ENCODE data around the gene DNAH12. TPM values are rescaled to one million over a fixed set of nuclear protein-coding genes. Genes with fewer than 3 reads are reported as not detected.

Gene DNAH12
- total and polyA plus RNA-seq, 2 of the 13 experiments (the other 11 are each of a cell fraction or from before 2014, with no cell fraction given): 0.11 TPM

DNA sequence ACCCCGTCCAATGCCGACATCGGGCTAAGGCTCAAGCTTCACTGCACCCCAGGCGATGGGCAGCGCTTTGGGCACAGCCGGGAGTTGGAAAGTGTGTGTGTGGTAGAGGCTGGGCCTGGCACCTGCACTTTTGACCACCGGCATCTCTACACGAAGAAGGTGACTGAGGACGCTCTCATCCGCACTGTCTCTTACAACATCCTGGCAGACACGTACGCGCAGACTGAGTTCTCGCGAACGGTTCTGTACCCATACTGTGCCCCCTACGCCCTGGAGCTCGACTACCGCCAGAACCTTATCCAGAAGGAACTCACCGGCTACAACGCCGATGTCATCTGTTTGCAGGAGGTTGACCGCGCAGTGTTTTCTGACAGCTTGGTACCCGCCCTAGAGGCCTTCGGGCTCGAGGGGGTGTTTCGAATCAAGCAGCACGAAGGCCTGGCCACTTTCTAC, 13.0 kb upstream of the DNAH12 start (continued):
- no peak for TF ChIP-seq HNRNPK (IDR thresholded peaks at IDR 0.05; ENCODE audit: low read depth, low read length, poor library complexity, severe bottlenecking)
- no peak for TF ChIP-seq ZNF552 (CRISPR knock-in tag; IDR thresholded peaks at IDR 0.05; ENCODE audit: borderline replicate concordance)
- TF ChIP-seq GLI4 (CRISPR knock-in tag; IDR thresholded peaks at IDR 0.05; ENCODE audit: borderline replicate concordance): no peak
- no peak for TF ChIP-seq ASH2L (IDR thresholded peaks at IDR 0.05; ENCODE audit: insufficient read length, low read depth, low read length)
- no peak for TF ChIP-seq FOXA3 (CRISPR knock-in tag; IDR thresholded peaks at IDR 0.05)
- TF ChIP-seq ZNF12 (CRISPR knock-in tag; IDR thresholded peaks at IDR 0.05): no peak
- no peak for TF ChIP-seq KLF15 (CRISPR knock-in tag; IDR thresholded peaks at IDR 0.05; ENCODE audit: borderline replicate concordance)
- TF ChIP-seq PHF5A (CRISPR knock-in tag; IDR thresholded peaks at IDR 0.05; ENCODE audit: low read depth, unreplicated experiment): no peak
- TF ChIP-seq ZSCAN29 (CRISPR knock-in tag; conservative IDR thresholded peaks at IDR 0.05): no peak
- TF ChIP-seq, protein P1, sequence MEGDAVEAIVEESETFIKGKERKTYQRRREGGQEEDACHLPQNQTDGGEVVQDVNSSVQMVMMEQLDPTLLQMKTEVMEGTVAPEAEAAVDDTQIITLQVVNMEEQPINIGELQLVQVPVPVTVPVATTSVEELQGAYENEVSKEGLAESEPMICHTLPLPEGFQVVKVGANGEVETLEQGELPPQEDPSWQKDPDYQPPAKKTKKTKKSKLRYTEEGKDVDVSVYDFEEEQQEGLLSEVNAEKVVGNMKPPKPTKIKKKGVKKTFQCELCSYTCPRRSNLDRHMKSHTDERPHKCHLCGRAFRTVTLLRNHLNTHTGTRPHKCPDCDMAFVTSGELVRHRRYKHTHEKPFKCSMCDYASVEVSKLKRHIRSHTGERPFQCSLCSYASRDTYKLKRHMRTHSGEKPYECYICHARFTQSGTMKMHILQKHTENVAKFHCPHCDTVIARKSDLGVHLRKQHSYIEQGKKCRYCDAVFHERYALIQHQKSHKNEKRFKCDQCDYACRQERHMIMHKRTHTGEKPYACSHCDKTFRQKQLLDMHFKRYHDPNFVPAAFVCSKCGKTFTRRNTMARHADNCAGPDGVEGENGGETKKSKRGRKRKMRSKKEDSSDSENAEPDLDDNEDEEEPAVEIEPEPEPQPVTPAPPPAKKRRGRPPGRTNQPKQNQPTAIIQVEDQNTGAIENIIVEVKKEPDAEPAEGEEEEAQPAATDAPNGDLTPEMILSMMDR (CRISPR knock-in tag; IDR thresholded peaks at IDR 0.05): no peak
- peak in 1 of 2 experiments; percentile 58; a peak in 2 of 4 replicates for TF ChIP-seq POLR2A (IDR thresholded peaks at IDR 0.05; ENCODE audit: insufficient read depth in 1 of 2, low read depth in 2 of 2, low read length in 2 of 2)
- no peak for TF ChIP-seq SOX6 (IDR thresholded peaks at IDR 0.05)
- no peak for TF ChIP-seq SOX6 (CRISPR knock-in tag; IDR thresholded peaks at IDR 0.05)
- no peak for TF ChIP-seq PHF8 (CRISPR knock-in tag; IDR thresholded peaks at IDR 0.05)
- TF ChIP-seq ARNT (IDR thresholded peaks at IDR 0.05): no peak
- TF ChIP-seq, protein P2, sequence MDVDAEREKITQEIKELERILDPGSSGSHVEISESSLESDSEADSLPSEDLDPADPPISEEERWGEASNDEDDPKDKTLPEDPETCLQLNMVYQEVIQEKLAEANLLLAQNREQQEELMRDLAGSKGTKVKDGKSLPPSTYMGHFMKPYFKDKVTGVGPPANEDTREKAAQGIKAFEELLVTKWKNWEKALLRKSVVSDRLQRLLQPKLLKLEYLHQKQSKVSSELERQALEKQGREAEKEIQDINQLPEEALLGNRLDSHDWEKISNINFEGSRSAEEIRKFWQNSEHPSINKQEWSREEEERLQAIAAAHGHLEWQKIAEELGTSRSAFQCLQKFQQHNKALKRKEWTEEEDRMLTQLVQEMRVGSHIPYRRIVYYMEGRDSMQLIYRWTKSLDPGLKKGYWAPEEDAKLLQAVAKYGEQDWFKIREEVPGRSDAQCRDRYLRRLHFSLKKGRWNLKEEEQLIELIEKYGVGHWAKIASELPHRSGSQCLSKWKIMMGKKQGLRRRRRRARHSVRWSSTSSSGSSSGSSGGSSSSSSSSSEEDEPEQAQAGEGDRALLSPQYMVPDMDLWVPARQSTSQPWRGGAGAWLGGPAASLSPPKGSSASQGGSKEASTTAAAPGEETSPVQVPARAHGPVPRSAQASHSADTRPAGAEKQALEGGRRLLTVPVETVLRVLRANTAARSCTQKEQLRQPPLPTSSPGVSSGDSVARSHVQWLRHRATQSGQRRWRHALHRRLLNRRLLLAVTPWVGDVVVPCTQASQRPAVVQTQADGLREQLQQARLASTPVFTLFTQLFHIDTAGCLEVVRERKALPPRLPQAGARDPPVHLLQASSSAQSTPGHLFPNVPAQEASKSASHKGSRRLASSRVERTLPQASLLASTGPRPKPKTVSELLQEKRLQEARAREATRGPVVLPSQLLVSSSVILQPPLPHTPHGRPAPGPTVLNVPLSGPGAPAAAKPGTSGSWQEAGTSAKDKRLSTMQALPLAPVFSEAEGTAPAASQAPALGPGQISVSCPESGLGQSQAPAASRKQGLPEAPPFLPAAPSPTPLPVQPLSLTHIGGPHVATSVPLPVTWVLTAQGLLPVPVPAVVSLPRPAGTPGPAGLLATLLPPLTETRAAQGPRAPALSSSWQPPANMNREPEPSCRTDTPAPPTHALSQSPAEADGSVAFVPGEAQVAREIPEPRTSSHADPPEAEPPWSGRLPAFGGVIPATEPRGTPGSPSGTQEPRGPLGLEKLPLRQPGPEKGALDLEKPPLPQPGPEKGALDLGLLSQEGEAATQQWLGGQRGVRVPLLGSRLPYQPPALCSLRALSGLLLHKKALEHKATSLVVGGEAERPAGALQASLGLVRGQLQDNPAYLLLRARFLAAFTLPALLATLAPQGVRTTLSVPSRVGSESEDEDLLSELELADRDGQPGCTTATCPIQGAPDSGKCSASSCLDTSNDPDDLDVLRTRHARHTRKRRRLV (CRISPR knock-in tag; IDR thresholded peaks at IDR 0.05): no peak
- no peak for TF ChIP-seq ZMAT3 (CRISPR knock-in tag; conservative IDR thresholded peaks at IDR 0.05)
- TF ChIP-seq NRL (CRISPR knock-in tag; IDR thresholded peaks at IDR 0.05; ENCODE audit: borderline replicate concordance): 0 out of 2 replicates have a peak, but pooled peaks have one; percentile 65
- 0 out of 2 replicates have a peak, but pooled peaks have one; percentile 29 for TF ChIP-seq ZNF441 (CRISPR knock-in tag; IDR thresholded peaks at IDR 0.05; ENCODE audit: borderline replicate concordance)
- no peak for TF ChIP-seq ZNF30 (CRISPR knock-in tag; IDR thresholded peaks at IDR 0.05)

All from HepG2 (cell line).